Neural cell (in vitro differentiated cells): ENCODE data around the gene F2. TPM values are rescaled to one million over a fixed set of nuclear protein-coding genes. Genes with fewer than 3 reads are reported as not detected.

Experiments
- H2AFZ ChIP-seq: fragments of 200-600, 300-800 bp; sonication (generic), shearing (Covaris generic); 2 replicates; pipeline ENCODE4 v1.6.0; 2014; ENCODE audit warnings: low read depth, mild to moderate bottlenecking, antibody characterized with exemption, low read length, moderate library complexity
- H3F3A ChIP-seq: fragments of 200-600 bp; shearing (Covaris generic); 2 replicates; pipeline ENCODE4 v1.6.1; 2016; ENCODE audit warnings: mild to moderate bottlenecking, moderate library complexity, mixed read lengths, antibody characterized with exemption, low read length; ENCODE audit not compliant: insufficient read depth, poor library complexity, severe bottlenecking
- H3K27ac ChIP-seq: fragments of 200-600, 300-800 bp; sonication (generic), shearing (Covaris generic); 2 replicates; pipeline ENCODE4 v1.5.1; 2014; ENCODE audit warnings: mild to moderate bottlenecking, low read length, moderate library complexity
- H3K27me3 ChIP-seq: fragments of 300-800, 200-600 bp; sonication (generic), shearing (Covaris generic); 2 replicates; pipeline ENCODE4 v1.6.0; 2014; ENCODE audit warnings: mild to moderate bottlenecking, low read depth, low read length, moderate library complexity; ENCODE audit not compliant: insufficient read depth
- H3K36me3 ChIP-seq: fragments of 300-800, 200-600 bp; sonication (generic), shearing (Covaris generic); 2 replicates; pipeline ENCODE4 v1.5.1; 2014; ENCODE audit warnings: mild to moderate bottlenecking, antibody characterized with exemption, low read length, moderate library complexity; ENCODE audit not compliant: insufficient read depth
- H3K4me2 ChIP-seq: fragments of 300-800, 200-600 bp; sonication (generic), shearing (Covaris generic); 2 replicates; pipeline ENCODE4 v1.6.0; 2014; ENCODE audit warnings: mild to moderate bottlenecking, low read length
- H3K4me3 ChIP-seq: fragments of 300-800, 200-600 bp; sonication (generic), shearing (Covaris generic); 2 replicates; pipeline ENCODE4 v1.5.1; 2014; ENCODE audit warnings: mild to moderate bottlenecking, low read length, moderate library complexity
- H3K79me2 ChIP-seq: fragments of 200-600 bp; shearing (Covaris generic); replicated peaks from 2 replicates; pipeline ENCODE4 v1.6.0; 2014; ENCODE audit warnings: mild to moderate bottlenecking, low read length, moderate library complexity; ENCODE audit not compliant: insufficient read depth
- H3K9ac ChIP-seq: fragments of 300-800, 200-600 bp; sonication (generic), shearing (Covaris generic); 2 replicates; pipeline ENCODE4 v1.6.1; 2016; ENCODE audit warnings: mild to moderate bottlenecking, low read length, mixed read lengths
- H3K9me2 ChIP-seq: fragments of 200-600 bp; shearing (Covaris generic); 2 replicates; pipeline ENCODE4 v1.6.1; 2016; ENCODE audit warnings: mild to moderate bottlenecking, low read length, mixed read lengths; ENCODE audit not compliant: insufficient read depth
- H3K9me3 ChIP-seq: fragments of 200-600, 300-800 bp; sonication (generic), shearing (Covaris generic); 2 replicates; pipeline ENCODE4 v1.6.1; 2016; ENCODE audit warnings: mild to moderate bottlenecking, mixed run types, low read length, moderate library complexity, mixed read lengths
- H4K20me1 ChIP-seq: fragments of 200-600 bp; shearing (Covaris generic); 2 replicates; pipeline ENCODE4 v1.6.1; 2016; ENCODE audit warnings: mild to moderate bottlenecking, mixed run types; ENCODE audit not compliant: insufficient read depth
- CTCF ChIP-seq: fragments of 450-650 bp; IDR thresholded peaks from 2 replicates; pipeline ENCODE4 v1.5.1; 2014; ENCODE audit warnings: antibody characterized with exemption, mild to moderate bottlenecking, moderate library complexity; ENCODE audit not compliant: poor library complexity, severe bottlenecking
- EP300 ChIP-seq: fragments of 450-650 bp; conservative IDR thresholded peaks from 2 replicates; pipeline ENCODE4 v1.6.1; 2014; ENCODE audit warnings: antibody characterized with exemption, mild to moderate bottlenecking, moderate library complexity; ENCODE audit not compliant: poor library complexity, severe bottlenecking
- EZH2 ChIP-seq: fragments of 200-600, 300-800 bp; shearing (Covaris generic), sonication (generic); IDR thresholded peaks from 2 replicates; pipeline ENCODE4 v1.6.1; 2014; ENCODE audit warnings: antibody characterized with exemption, low read length, borderline replicate concordance, mild to moderate bottlenecking; ENCODE audit not compliant: insufficient read depth, poor library complexity, severe bottlenecking
- MXI1 ChIP-seq: fragments of 450-650 bp; conservative IDR thresholded peaks from 2 replicates; pipeline ENCODE4 v1.6.1; 2014; ENCODE audit warnings: antibody characterized with exemption, mild to moderate bottlenecking; ENCODE audit not compliant: poor library complexity, severe bottlenecking
- POLR2AphosphoS5 ChIP-seq: IDR thresholded peaks from 2 replicates; pipeline ENCODE4 v1.6.1; 2012
- RAD21 ChIP-seq: fragments of 450-650 bp; conservative IDR thresholded peaks from 2 replicates; pipeline ENCODE4 v1.6.1; 2014; ENCODE audit warnings: antibody characterized with exemption, mild to moderate bottlenecking, moderate library complexity
- REST ChIP-seq: IDR thresholded peaks from 2 replicates; pipeline ENCODE4 v1.6.1; 2012; ENCODE audit warnings: borderline replicate concordance
- SMC3 ChIP-seq: fragments of 450-650 bp; conservative IDR thresholded peaks from 2 replicates; pipeline ENCODE4 v1.6.1; 2014; ENCODE audit warnings: antibody characterized with exemption, mild to moderate bottlenecking, moderate library complexity; ENCODE audit not compliant: poor library complexity
- TAF1 ChIP-seq: IDR thresholded peaks from 2 replicates; pipeline ENCODE4 v1.6.1; 2012; ENCODE audit warnings: low read depth
- polyA plus RNA-seq: library from polyadenylated mRNA; depleted of rRNA; stranded (reverse); fragments of >200 nt; gene quantifications from 2 replicates; pipeline ENCODE4 v1.2.3, GENCODE V29; 2014

Gene F2
- polyA plus RNA-seq, 1 donor from 2014 or later, result 0.94 TPM

GRCh38 chr11:46736615-46737014, 17.6 kb downstream of the F2 start:
- TF ChIP-seq TAF1 (no peak), REST (no peak), RAD21 (no peak), MXI1 (no peak), EZH2 (no peak), POLR2AphosphoS5 (no peak), SMC3 (no peak)
- H3K4me3 ChIP-seq, result no peak overlapping the region
- no peaks in the 10 kb centered on the region for H4K20me1 ChIP-seq
- H3F3A ChIP-seq, result no peaks in the 10 kb centered on the region
- H3K27me3 ChIP-seq, result no peaks in the 10 kb centered on the region
- no peaks in the 10 kb centered on the region for H3K9me2 ChIP-seq
- H3K9me3 ChIP-seq, result no peaks in the 10 kb centered on the region
- no peaks in the 10 kb centered on the region for H3K79me2 ChIP-seq
- H3K27ac ChIP-seq, result no peak overlapping the region
- H3K36me3 ChIP-seq, result no peaks in the 10 kb centered on the region
- H3K9ac ChIP-seq, result no peak overlapping the region
- no peak overlapping the region for H3K4me2 ChIP-seq
- no peak overlapping the region for H2AFZ ChIP-seq

- no peak overlapping the region for H3K9ac ChIP-seq
- H3K36me3 ChIP-seq, result no peaks in the 10 kb centered on the region
- no peaks in the 10 kb centered on the region for H3F3A ChIP-seq
- no peaks in the 10 kb centered on the region for H3K79me2 ChIP-seq
- no peaks in the 10 kb centered on the region for H3K27me3 ChIP-seq
- no peaks in the 10 kb centered on the region for H3K9me3 ChIP-seq
- H2AFZ ChIP-seq, result no peak overlapping the region
- H3K4me2 ChIP-seq, result no peak overlapping the region
- no peaks in the 10 kb centered on the region for H3K9me2 ChIP-seq
- no peak overlapping the region for H3K27ac ChIP-seq
- H4K20me1 ChIP-seq, result no peaks in the 10 kb centered on the region
- TF ChIP-seq MXI1 (no peak), EP300 (no peak), RAD21 (no peak)
- no peak overlapping the region for H3K4me3 ChIP-seq
Measured at GRCh38 chr11:46737699-46738098, 18.7 kb downstream of the F2 start.

GRCh38 chr11:46738887-46739286, 19.9 kb downstream of the F2 start:
- no peaks in the 10 kb centered on the region for H3K79me2 ChIP-seq
- no peak overlapping the region for H3K4me3 ChIP-seq
- no peak for TF ChIP-seq CTCF
- TF ChIP-seq TAF1, result no peak
- no peaks in the 10 kb centered on the region for H3F3A ChIP-seq
- H3K27me3 ChIP-seq, result no peaks in the 10 kb centered on the region
- no peaks in the 10 kb centered on the region for H3K9me2 ChIP-seq
- no peaks in the 10 kb centered on the region for H3K36me3 ChIP-seq
- no peaks in the 10 kb centered on the region for H3K9me3 ChIP-seq
- H4K20me1 ChIP-seq, result no peaks in the 10 kb centered on the region
- H2AFZ ChIP-seq, result no peak overlapping the region
- H3K9ac ChIP-seq, result no peak overlapping the region
- H3K27ac ChIP-seq, result no peak overlapping the region
- no peak overlapping the region for H3K4me2 ChIP-seq
